Gastrocnemius medialis (tissue), 4 donors: ENCODE measurements around the gene EIF4E2.

Experiments used
- POLR2A ChIP-seq, 2 donors: fragments of 450-650 bp; IDR thresholded peaks; one replicate each; pipeline ENCODE4 v1.6.1; 2017; ENCODE audit warnings: antibody characterized with exemption in 2 of 2, mild to moderate bottlenecking in 2 of 2, moderate library complexity in 2 of 2
- TF ChIP-seq, protein P1 (sequence below), 5 experiments: fragments of 450-650 bp in 3 of 5; fragments of 200-600 bp in 2 of 5; sonication (generic) in 2 of 5; IDR thresholded peaks in 4 of 5; conservative IDR thresholded peaks in 1 of 5; 1 replicate in 4 of 5; 2 replicates in 1 of 5; pipeline ENCODE4 v1.5.1; 2016 to 2019; ENCODE audit warnings: antibody characterized with exemption in 5 of 5, mild to moderate bottlenecking in 3 of 5, moderate library complexity in 3 of 5

- TF ChIP-seq, protein P1, sequence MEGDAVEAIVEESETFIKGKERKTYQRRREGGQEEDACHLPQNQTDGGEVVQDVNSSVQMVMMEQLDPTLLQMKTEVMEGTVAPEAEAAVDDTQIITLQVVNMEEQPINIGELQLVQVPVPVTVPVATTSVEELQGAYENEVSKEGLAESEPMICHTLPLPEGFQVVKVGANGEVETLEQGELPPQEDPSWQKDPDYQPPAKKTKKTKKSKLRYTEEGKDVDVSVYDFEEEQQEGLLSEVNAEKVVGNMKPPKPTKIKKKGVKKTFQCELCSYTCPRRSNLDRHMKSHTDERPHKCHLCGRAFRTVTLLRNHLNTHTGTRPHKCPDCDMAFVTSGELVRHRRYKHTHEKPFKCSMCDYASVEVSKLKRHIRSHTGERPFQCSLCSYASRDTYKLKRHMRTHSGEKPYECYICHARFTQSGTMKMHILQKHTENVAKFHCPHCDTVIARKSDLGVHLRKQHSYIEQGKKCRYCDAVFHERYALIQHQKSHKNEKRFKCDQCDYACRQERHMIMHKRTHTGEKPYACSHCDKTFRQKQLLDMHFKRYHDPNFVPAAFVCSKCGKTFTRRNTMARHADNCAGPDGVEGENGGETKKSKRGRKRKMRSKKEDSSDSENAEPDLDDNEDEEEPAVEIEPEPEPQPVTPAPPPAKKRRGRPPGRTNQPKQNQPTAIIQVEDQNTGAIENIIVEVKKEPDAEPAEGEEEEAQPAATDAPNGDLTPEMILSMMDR (IDR thresholded peaks at IDR 0.05 in 4 of 5, conservative IDR thresholded peaks at IDR 0.05 in 1 of 5) = no peak
- TF ChIP-seq POLR2A (IDR thresholded peaks at IDR 0.05) = no peak
Measured at GRCh38 chr2:232529806-232530547, 20.5 kb upstream of the EIF4E2 start.
